OCI-LY1 (cell line): Measurements from ENCODE around the gene ABCA4.

Experiments used
- EZH2 ChIP-seq: fragments of 200-600 bp; sonication (generic), shearing (Covaris generic); IDR thresholded peaks from 2 replicates; pipeline ENCODE4 v1.8.0; 2017; ENCODE audit warnings: borderline replicate concordance, mixed run types, mild to moderate bottlenecking, antibody characterized with exemption, low read length, moderate library complexity, mixed read lengths
- TF ChIP-seq, protein P1 (sequence below): fragments of 200-600 bp; sonication (generic), shearing (Covaris generic); IDR thresholded peaks from 2 replicates; pipeline ENCODE4 v1.5.1; 2017; ENCODE audit warnings: mild to moderate bottlenecking, antibody characterized with exemption, low read length, moderate library complexity, mixed read lengths

DNA sequence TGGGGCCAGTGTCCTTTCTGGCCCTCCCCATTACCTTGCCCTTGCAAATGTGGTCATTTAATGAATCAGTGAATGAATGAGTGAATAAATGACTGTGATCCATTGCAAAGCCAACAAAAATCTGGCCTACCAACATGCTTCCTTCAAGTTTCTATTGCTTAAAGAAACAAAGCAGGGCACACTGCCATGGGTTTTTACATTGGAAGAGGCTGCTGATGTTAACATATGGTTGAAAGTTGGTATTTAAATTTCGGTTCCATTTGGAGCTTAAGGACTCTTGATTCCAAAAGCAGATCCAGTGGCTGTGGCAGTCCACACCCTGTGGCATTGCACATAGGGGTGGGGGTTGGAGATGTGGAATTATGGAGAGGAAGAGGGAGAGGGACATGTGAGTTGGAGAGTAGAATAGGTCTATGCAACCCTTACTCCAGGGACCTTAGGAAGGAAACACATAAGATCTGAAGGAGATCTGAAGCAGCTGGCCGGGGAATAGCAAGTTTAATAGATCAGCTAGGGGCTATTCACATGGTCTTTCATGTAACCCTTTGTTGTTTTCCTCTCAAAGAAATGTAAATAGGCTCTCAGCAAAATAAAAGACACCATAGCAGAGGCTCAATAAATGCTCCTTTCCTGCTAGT, 7.2 kb downstream of the ABCA4 start:
- TF ChIP-seq, protein P1, sequence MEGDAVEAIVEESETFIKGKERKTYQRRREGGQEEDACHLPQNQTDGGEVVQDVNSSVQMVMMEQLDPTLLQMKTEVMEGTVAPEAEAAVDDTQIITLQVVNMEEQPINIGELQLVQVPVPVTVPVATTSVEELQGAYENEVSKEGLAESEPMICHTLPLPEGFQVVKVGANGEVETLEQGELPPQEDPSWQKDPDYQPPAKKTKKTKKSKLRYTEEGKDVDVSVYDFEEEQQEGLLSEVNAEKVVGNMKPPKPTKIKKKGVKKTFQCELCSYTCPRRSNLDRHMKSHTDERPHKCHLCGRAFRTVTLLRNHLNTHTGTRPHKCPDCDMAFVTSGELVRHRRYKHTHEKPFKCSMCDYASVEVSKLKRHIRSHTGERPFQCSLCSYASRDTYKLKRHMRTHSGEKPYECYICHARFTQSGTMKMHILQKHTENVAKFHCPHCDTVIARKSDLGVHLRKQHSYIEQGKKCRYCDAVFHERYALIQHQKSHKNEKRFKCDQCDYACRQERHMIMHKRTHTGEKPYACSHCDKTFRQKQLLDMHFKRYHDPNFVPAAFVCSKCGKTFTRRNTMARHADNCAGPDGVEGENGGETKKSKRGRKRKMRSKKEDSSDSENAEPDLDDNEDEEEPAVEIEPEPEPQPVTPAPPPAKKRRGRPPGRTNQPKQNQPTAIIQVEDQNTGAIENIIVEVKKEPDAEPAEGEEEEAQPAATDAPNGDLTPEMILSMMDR: no peak
- no peak for TF ChIP-seq EZH2
